Lower leg skin (tissue), 4 donors: ENCODE data around the gene IP6K3. TPM values are rescaled to one million over a fixed set of nuclear protein-coding genes. Genes with fewer than 3 reads are reported as not detected.

Experiments used
- DNase-seq, 2 donors: peaks; one replicate each; pipeline ENCODE4 v3.0.0-alpha.2; 2019; ENCODE audit warnings: low spot score in 2 of 2
- H3K4me3 ChIP-seq: fragments of 200-600 bp; sonication (generic); 2 replicates; pipeline ENCODE4 v1.5.1; 2017; ENCODE audit warnings: mild to moderate bottlenecking, low read depth; ENCODE audit not compliant: poor library complexity, severe bottlenecking
- CTCF ChIP-seq, 3 donors: fragments of 450-650 bp; IDR thresholded peaks; one replicate each; pipeline ENCODE4 v1.5.1; 2016; ENCODE audit warnings: antibody characterized with exemption in 3 of 3, mild to moderate bottlenecking in 3 of 3, moderate library complexity in 2 of 3
- POLR2A ChIP-seq, 2 donors: fragments of 450-650 bp; IDR thresholded peaks; one replicate each; pipeline ENCODE4 v1.6.1; 2016 to 2017; ENCODE audit warnings: antibody characterized with exemption in 2 of 2, mild to moderate bottlenecking in 1 of 2, moderate library complexity in 1 of 2
- WGBS, 2 donors: methylation state at CpG; one replicate each; pipeline ENCODE4 v1.1.5; 2018; 5-methylcytosine and 5-hydroxymethylcytosine counted together
- intact Hi-C: fragments of 100-400 bp; cut with DNase I; formaldehyde crosslinking; loops from one replicate; pipeline ENCODE4 v1.15.0; 2023; ENCODE audit warnings: low total_unique reads
- total RNA-seq, 4 donors: library from RNA; depleted of rRNA; stranded (reverse); fragments of >200 nt; gene quantifications; one replicate each; pipeline ENCODE4 v1.1.0, GENCODE V29; 2016

Gene IP6K3
- total RNA-seq, 4 donors from 2014 or later, result 0.45 TPM; not detected in 3

GRCh38 chr6:33771146-33772081, 24.7 kb upstream of the IP6K3 start:
- intact Hi-C loops, result loop anchor here (10.0 kb wide), 1 partner anchor 383 kb away; no protein-coding TSS in a partner anchor
- no peak overlapping the region for H3K4me3 ChIP-seq
- peak; percentile 47 to 94 for DNase-seq
- TF ChIP-seq POLR2A (IDR thresholded peaks at IDR 0.05) (no peak), CTCF (IDR thresholded peaks at IDR 0.05) (peak in 1 of 3 donors; percentile 67)
- 15 to 16% methylated on average over 25 to 32 of the region's 47 CpGs for WGBS, 2 donors

- WGBS, 2 donors, result 36 to 71% methylated on average over 3 of the region's 3 CpGs
- TF ChIP-seq POLR2A (IDR thresholded peaks at IDR 0.05), result no peak
- TF ChIP-seq CTCF (IDR thresholded peaks at IDR 0.05), result no peak
- intact Hi-C loops, result loop anchor here (10.0 kb wide), 1 partner anchor 384 kb away; no protein-coding TSS in a partner anchor
- no peak overlapping the region for H3K4me3 ChIP-seq
- no peak for DNase-seq
Measured at GRCh38 chr6:33770833-33771145, 24.1 kb upstream of the IP6K3 start.

GRCh38 chr6:33770124-33770832, 23.6 kb upstream of the IP6K3 start:
- no peak overlapping the region for H3K4me3 ChIP-seq
- WGBS, 2 donors, result 23 to 35% methylated on average over 14 of the region's 14 CpGs
- DNase-seq, result no peak
- intact Hi-C loops, result loop anchor here (10.0 kb wide), 1 partner anchor 385 kb away; no protein-coding TSS in a partner anchor
- no peak for TF ChIP-seq POLR2A (IDR thresholded peaks at IDR 0.05)
- no peak for TF ChIP-seq CTCF (IDR thresholded peaks at IDR 0.05)

- WGBS, 2 donors, result 79 to 84% methylated on average over 10 of the region's 10 CpGs
- TF ChIP-seq POLR2A (IDR thresholded peaks at IDR 0.05) (no peak), CTCF (IDR thresholded peaks at IDR 0.05) (no peak)
- intact Hi-C loops, result no loop called here
Measured at GRCh38 chr6:33769248-33769821, 22.6 kb upstream of the IP6K3 start.

GRCh38 chr6:33768644-33769120, 22.0 kb upstream of the IP6K3 start:
- peak; percentile 69 to 94 for DNase-seq
- H3K4me3 ChIP-seq, result no peak overlapping the region
- intact Hi-C loops, result no loop called here
- no peak for TF ChIP-seq POLR2A (IDR thresholded peaks at IDR 0.05)
- peak in 1 of 3 donors; percentile 45 for TF ChIP-seq CTCF (IDR thresholded peaks at IDR 0.05)
- WGBS, 2 donors, result 31 to 33% methylated on average over 7 of the region's 7 CpGs

More at GRCh38 chr6:33769248-33769821, 22.6 kb upstream of the IP6K3 start:
- no peak for DNase-seq
- H3K4me3 ChIP-seq, result no peak overlapping the region
